ENCODE measurements around the gene TMEM54.
"Not testable (repeated sequence)": the region's sequence is repeated elsewhere in the genome, so short reads cannot be mapped to it uniquely, and the experiment has no call there.

TMEM54 gene

GRCh38 chr1:32918179-32918578 lies 17.0 kb upstream of the TMEM54 start:
- no peak for DNase-seq

- DNase-seq: no peak
Observed at GRCh38 chr1:32917521-32917920, 16.3 kb upstream of the TMEM54 start.

GRCh38 chr1:32915766-32916706 lies 14.8 kb upstream of the TMEM54 start:
- no peak for DNase-seq

DNA sequence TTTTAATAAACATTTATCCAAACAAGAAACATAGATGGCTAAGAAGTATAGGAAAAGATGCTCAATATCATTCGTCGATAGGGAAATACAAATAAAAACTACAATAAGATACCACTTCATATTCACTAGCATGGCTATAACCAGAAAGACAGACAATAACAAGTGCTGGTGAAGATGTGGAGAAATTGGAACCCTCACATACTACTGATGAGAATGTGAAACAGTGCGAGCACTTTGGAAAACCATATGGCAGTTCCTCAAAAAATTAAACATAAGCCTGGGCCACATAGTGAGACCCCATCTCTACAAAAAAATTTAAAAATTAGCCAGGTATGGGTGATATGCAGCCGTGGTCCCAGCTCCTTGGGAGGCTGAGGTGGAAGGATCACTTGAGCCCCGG lies 9.1 kb upstream of the TMEM54 start:
- no peak for DNase-seq

DNA sequence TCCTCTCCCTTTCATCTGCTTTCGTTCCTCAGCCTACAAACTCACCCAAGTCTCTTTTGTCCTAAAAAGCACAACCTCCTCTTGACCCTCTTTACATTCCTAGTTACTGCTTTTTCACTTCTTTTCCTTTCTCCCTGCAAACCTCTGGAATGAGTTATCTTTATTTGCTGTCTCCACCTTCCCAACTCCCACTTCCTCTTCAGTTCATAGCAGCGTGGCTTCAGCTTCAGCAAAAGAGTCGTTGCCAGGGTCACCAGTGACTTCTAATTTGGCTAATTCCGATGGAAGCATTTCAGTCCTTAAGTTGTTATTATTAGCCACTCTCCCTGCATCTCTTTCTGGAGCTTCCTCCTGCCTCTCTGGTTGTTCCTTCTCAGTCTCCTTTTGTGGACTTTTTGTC lies 6.2 kb upstream of the TMEM54 start:
- no peak for DNase-seq

GRCh38 chr1:32906654-32907053 lies 5.5 kb upstream of the TMEM54 start:
- DNase-seq: no peak

DNA sequence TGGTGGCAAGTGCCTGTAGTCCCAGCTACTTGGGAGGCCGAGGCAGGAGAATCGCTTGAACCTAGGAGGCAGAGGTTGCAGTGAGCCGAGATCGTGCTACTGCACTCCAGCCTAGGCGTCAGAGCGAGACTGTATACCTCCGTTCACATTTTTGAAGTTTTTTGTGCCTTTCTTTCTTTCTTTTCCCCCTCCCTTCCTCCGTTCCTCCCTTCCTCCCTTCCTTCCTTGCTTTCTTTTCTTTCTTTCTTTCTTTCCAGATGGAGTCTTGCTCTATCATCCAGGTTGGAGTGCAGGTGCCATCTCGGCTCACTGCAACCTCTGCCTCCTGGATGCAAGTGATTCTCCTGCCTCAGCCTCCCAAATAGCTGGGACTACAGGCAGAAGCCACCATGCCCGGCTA lies 4.4 kb upstream of the TMEM54 start:
- DNase-seq: not testable (repeated sequence)

GRCh38 chr1:32904797-32905196 lies 3.6 kb upstream of the TMEM54 start:
- DNase-seq: no peak

DNA sequence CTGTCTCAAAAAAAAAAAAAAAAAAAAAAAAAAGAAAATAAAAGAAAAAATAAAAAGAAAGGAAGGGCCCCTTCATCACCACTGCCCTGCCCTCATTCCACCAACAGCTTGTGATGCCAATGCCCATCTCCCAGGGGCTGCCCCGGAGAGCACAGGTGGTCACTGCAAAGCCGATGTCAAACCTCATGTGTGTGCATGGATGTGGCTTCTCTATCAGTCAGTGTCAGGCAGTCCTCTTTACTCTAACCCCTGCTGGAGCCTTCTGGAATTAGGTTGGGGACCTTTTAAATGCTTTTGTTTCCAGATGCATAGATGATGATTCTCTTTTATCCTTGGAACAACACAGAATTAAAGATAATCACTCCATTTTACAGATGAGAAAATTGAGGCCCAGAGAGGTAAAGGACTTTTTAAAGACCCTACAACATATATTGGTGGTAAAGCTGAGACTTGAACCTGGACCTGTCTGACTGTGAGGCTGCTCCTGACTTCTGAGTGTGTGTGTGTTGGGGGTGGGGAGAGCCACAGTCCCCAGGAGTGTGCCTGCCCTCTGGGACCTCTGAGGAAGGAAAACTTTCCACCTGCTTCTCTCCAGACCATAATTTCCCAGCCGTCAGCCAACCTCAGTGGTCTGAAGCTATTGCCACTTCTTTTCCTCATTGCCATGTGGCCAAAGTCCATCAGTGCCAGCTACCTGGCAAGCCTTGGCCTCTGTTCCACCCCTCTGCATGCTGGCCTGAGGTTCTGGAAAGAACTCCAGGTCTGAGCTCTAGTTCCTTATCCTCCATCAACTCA lies 3.0 kb upstream of the TMEM54 start:
- no peak for DNase-seq

- no peak for DNase-seq
Observed at GRCh38 chr1:32902535-32902920, 1.3 kb upstream of the TMEM54 start.

DNA sequence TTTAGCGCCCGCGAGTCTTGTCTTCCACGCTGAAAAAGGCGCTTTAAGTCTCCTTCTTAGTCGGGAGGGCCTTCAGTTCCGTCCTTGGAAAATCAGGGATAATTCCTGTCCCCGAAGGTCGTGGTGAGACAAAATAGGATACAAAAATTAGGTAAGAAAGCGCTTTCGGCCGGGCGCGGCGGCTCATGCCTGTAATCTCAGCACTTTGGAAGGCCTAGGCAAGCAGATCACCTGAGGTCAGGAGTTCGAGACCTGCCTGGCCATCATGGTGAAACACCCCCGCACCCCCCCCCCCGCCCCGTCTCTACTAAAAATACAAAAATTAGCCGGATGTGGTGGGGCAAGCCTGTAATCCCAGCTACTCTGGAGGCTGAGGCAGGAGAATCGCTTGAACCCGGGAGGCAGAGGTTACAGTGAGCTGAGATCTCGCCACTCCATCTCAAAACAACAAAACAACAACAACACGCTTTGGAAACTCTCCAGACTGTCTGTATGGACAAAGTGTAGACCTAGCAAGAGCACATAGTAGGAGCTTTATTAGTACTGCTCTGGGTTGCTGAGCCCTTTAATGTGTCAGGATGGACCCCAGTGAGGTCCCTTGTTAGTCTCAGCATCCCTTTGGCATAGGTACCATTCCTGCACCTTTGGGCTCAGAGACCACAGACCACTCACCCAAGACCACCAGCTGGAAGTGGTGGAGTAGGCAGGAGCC lies 790 bp upstream of the TMEM54 start:
- no peak for DNase-seq

GRCh38 chr1:32900371-32900955 lies 726 bp downstream of the TMEM54 start:
- no peak for DNase-seq

DNA sequence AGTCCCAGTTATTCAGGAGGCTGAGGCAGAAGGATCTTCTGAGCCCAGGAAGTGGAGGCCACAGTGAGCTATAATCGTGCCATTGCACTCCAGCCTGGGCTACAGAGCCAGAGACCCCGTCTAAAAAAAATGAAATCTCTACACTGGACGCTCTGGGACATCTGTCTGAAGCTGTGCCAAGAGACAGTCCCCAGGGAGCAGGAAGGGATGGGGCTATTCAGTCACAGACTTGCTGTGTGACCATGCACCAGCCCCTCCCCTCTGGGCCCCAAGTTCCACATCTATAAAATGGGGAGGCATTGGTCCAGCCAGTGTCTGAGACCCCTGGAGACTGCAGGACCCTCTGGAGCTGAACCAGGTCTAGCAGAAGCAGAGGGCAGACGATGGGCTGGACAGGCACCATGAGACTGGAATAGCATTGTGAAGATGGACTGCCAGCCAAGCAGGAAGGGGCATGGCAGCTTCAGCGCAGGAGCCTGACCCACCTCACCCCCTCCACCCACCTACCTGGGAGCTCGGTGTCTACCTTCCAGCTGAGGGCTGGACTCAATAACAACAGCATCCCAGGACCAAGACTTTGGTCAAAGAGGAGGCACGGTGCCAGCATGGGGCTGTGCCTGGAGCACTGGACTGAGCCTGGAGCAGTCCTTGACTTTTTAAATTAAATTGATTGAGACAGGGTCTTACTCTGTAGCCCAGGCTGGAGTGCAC lies 1.4 kb downstream of the TMEM54 start:
- no peak for DNase-seq

- DNase-seq: no peak
Observed at GRCh38 chr1:32898958-32899357, 2.2 kb downstream of the TMEM54 start.

GRCh38 chr1:32898056-32898455 lies 3.1 kb downstream of the TMEM54 start:
- DNase-seq: no peak

DNA sequence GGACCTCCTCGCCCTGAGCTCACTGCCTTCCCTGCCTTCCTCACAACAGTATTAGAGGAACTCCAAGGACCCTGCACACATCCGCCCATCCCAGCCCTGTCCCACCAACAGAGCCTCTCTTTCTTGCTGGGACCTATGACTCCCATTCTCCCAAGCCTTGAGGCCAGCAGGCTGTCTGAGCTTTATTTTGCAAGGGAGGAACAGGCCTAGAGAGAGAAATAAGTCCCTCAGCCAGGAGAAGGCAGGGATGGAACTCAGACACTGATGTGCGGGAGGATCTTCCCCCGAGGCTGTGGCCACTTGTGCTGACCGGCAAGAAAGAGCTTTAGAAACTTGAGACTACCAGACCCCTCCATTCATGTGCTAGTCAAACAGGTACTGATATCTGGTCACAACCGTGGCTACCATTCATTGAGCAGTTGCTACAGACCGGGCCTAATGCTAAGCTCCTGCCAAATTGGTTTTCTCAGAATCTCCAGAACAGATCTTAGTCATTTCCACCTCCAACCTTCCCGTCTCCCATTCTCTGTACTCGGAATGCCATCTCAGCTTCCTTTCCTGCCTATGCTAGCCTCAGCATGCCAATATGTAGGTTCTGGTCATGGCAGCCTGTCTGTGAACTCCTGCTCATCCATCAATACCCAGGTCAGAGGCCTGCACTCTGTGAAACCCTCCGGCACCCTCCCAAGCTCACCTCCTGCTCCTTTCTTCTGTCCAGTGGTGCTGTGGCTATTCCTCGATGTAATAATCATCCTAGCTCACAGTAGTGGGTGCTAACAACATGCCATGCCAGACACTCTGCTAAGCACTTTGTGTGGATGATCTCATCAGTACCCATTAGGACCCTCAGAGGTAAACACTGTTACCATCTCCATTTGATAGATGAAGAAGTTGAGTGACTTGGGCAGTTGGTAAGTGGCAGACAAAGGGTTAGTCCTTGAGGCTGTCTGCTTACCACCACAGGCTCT lies 3.8 kb downstream of the TMEM54 start:
- no peak for DNase-seq

GRCh38 chr1:32896451-32896850 lies 4.7 kb downstream of the TMEM54 start:
- no peak for DNase-seq

DNA sequence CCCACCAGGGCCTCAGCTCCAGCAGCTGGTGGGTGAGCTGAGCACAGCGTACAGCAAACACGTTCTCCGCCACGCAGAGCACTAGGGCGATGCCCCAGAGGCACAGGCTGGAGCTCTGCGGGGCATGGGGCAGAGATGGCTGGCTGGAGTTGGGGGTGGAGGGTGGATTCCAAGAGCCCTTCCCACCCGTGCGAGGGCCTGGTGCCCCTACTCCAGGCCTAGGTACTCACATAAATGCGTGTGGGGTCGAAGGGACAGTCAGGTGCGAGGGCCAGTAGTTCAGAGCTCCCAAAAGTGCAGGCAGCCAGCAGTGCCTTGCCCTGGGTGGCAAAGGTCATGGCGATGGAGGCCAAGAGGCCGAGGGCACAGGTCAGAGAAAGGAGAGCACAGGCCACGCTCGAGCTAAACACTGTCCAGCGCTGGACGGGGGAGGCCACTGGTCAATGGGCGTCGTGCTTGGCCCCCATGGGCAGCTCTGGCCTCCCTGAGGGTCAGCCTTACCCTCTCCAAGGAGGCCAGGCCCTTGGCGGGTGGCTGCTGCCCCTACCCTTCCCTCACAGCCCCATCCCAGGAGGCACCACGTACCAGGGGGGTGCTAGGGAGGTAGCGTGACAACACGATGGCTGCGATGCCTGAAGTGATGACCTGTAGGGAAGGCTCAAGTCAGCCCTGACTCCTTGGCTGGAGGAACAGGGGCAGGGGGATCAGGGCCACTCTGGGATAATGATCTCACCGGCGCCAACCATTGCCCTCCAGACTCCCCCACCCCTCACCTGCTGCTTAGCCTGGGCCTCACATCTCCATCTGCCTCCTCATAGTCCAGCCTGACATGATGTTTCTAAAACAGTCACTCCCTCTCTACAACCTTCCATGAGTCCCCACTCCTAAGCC lies 5.6 kb downstream of the TMEM54 start:
- no peak for DNase-seq

DNA sequence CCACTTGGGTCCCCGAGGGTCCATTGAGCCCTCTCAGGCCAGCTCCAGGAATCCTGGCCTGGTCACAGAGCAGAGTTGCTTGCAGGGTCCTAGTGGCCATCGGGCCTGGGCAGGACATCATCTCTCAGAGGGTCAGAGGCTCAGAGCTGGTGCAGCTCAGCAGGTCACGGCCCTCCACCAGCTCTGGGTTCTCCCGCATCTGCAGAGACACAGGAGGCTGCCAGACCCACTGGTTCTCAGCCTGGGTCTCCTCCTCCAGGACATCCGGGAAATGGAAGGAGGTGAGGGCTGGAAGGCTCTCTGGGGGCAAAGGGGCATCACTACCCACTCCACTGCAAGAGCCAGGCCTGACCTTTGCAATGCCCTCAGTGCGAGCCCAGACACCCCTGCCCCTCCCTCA lies 6.5 kb downstream of the TMEM54 start:
- no peak for DNase-seq

- DNase-seq: no peak
Observed at GRCh38 chr1:32894019-32894600, 7.1 kb downstream of the TMEM54 start.
